K562 (cell line): ENCODE results near the gene FHIT. TPM values are rescaled to one million over a fixed set of nuclear protein-coding genes. Genes with fewer than 3 reads are reported as not detected.

Source experiments
- ARID2 ChIP-seq: fragments of 450-650 bp; IDR thresholded peaks from 2 replicates; pipeline ENCODE4 v1.6.1; 2017; ENCODE audit warnings: antibody characterized with exemption, mild to moderate bottlenecking
- ARID3B ChIP-seq: fragments of 250-450 bp; sonication (Bioruptor Pico); IDR thresholded peaks from 2 replicates; pipeline ENCODE4 v1.4.0; 2020; ENCODE audit warnings: borderline replicate concordance
- CAMTA2 ChIP-seq: fragments of 250-450 bp; sonication (Bioruptor Pico); conservative IDR thresholded peaks from 2 replicates; pipeline ENCODE4 v1.5.1; 2022
- CREBBP ChIP-seq: IDR thresholded peaks from one replicate; pipeline ENCODE4 v1.6.1; 2012; ENCODE audit warnings: low read depth, mild to moderate bottlenecking, control low read depth, inconsistent platforms, low read length
- DPF2 ChIP-seq: fragments of 450-650 bp; IDR thresholded peaks from 2 replicates; pipeline ENCODE4 v1.6.1; 2016
- FOXA1 ChIP-seq: fragments of 450-650 bp; IDR thresholded peaks from 2 replicates; pipeline ENCODE4 v1.6.1; 2016; ENCODE audit warnings: mild to moderate bottlenecking, borderline replicate concordance
- GTF2A2 ChIP-seq: IDR thresholded peaks from 2 replicates; pipeline ENCODE4 v1.6.1; 2016; ENCODE audit warnings: mild to moderate bottlenecking, missing genetic modification characterization, missing compliant biosample characterization
- HCFC1 ChIP-seq: IDR thresholded peaks from 2 replicates; pipeline ENCODE4 v1.6.1; 2012; ENCODE audit warnings: low read depth, low read length, improper control_type of control experiment
- HDAC8 ChIP-seq: fragments of 450-650 bp; IDR thresholded peaks from 2 replicates; pipeline ENCODE4 v1.6.1; 2016; ENCODE audit warnings: mild to moderate bottlenecking, missing genetic modification characterization, moderate library complexity, missing compliant biosample characterization
- HEY1 ChIP-seq: fragments of 250-450 bp; sonication (Bioruptor Pico); IDR thresholded peaks from 2 replicates; pipeline ENCODE4 v1.5.0; 2020; ENCODE audit warnings: mild to moderate bottlenecking, moderate library complexity, borderline replicate concordance
- HNRNPK ChIP-seq: fragments of 200-400 bp; formaldehyde crosslinking; IDR thresholded peaks from one replicate; pipeline ENCODE4 v1.6.1; 2018; ENCODE audit warnings: mild to moderate bottlenecking, low read depth, low read length; ENCODE audit not compliant: poor library complexity, severe bottlenecking
- KAT8 ChIP-seq: fragments of 450-650 bp; IDR thresholded peaks from 2 replicates; pipeline ENCODE4 v1.6.1; 2016; ENCODE audit warnings: low read depth, mild to moderate bottlenecking
- MAFF ChIP-seq: IDR thresholded peaks from 2 replicates; pipeline ENCODE4 v1.6.1; 2012; ENCODE audit warnings: low read length, improper control_type of control experiment
- MAFG ChIP-seq: fragments of 450-650 bp; conservative IDR thresholded peaks from 2 replicates; pipeline ENCODE4 v1.6.1; 2016; ENCODE audit warnings: missing genetic modification characterization, missing compliant biosample characterization
- MCM5 ChIP-seq: fragments of 450-650 bp; IDR thresholded peaks from 2 replicates; pipeline ENCODE4 v1.6.1; 2016; ENCODE audit warnings: low read depth
- MLLT1 ChIP-seq, 2 experiments: fragments of 450-650 bp; IDR thresholded peaks; 2 replicates each; pipeline ENCODE4 v1.6.1; 2016
- SAFB2 ChIP-seq: fragments of 200-400 bp; formaldehyde crosslinking; IDR thresholded peaks from 2 replicates; pipeline ENCODE4 v1.6.1; 2018; ENCODE audit warnings: borderline replicate concordance, low read length, low read depth, moderate library complexity; ENCODE audit not compliant: severe bottlenecking
- SIRT6 ChIP-seq: IDR thresholded peaks from one replicate; pipeline ENCODE4 v1.6.1; 2012; ENCODE audit warnings: low read depth, mild to moderate bottlenecking, control low read depth, inconsistent platforms, low read length, moderate library complexity
- SIX5 ChIP-seq, 2 experiments: IDR thresholded peaks; 2 replicates each; pipeline ENCODE4 v1.6.1; 2011; ENCODE audit warnings: low read length in 2 of 2, borderline replicate concordance in 1 of 2, low read depth in 1 of 2, mild to moderate bottlenecking in 1 of 2, moderate library complexity in 1 of 2; ENCODE audit not compliant: insufficient read depth in 1 of 2
- STAT6 ChIP-seq: sonication (generic); formaldehyde crosslinking; IDR thresholded peaks from 2 replicates; pipeline ENCODE4 v1.8.1; 2023; ENCODE audit warnings: mild to moderate bottlenecking, missing genetic modification reagents
- TCF3 ChIP-seq: sonication (generic); formaldehyde crosslinking; IDR thresholded peaks from 2 replicates; pipeline ENCODE4 v1.4.0; 2020; ENCODE audit warnings: mild to moderate bottlenecking, missing genetic modification reagents
- TCF7 ChIP-seq: sonication (generic); IDR thresholded peaks from 2 replicates; pipeline ENCODE4 v1.6.1; 2016; ENCODE audit warnings: antibody characterized with exemption, borderline replicate concordance
- ZBTB7A ChIP-seq: IDR thresholded peaks from 2 replicates; pipeline ENCODE4 v1.6.1; 2011; ENCODE audit warnings: low read depth, mild to moderate bottlenecking, low read length, moderate library complexity, borderline replicate concordance; ENCODE audit not compliant: control insufficient read depth
- ZC3H11A ChIP-seq: IDR thresholded peaks from 2 replicates; pipeline ENCODE4 v1.6.1; 2012; ENCODE audit warnings: low read depth, low read length, improper control_type of control experiment
- ZNF12 ChIP-seq: sonication (generic); formaldehyde crosslinking; IDR thresholded peaks from 2 replicates; pipeline ENCODE4 v1.4.0; 2020; ENCODE audit warnings: mild to moderate bottlenecking, missing genetic modification reagents
- ZNF584 ChIP-seq: fragments of 200-800 bp; sonication (Bioruptor generic); IDR thresholded peaks from 2 replicates; pipeline ENCODE4 v1.6.1; 2016; ENCODE audit warnings: low read depth, mild to moderate bottlenecking, missing genetic modification characterization, missing compliant biosample characterization
- ZNF695 ChIP-seq: fragments of 450-650 bp; formaldehyde crosslinking; IDR thresholded peaks from 2 replicates; pipeline ENCODE4 v1.4.0; 2020; ENCODE audit warnings: mild to moderate bottlenecking, moderate library complexity
- polyA plus RNA-seq, 8 experiments: library from polyadenylated mRNA; depleted of rRNA in 4 of 8; stranded (reverse) in 5 of 8; unstranded in 3 of 8; fragments of >200 nt; fragmentation: Nextera tagmentation in 2 of 8; fragmentation: Illumina TruSeq in 1 of 8; extraction: Ambion mirVana in 2 of 8; extraction: Trizol in 1 of 8; gene quantifications; 2 replicates each; pipeline versions ENCODE4 v1.2.1 to v1.2.3, GENCODE V29; 2011 to 2014; ENCODE audit warnings: inconsistent platforms in 1 of 8, missing spikeins in 1 of 8
- total RNA-seq, 7 experiments: library from RNA; depleted of rRNA in 6 of 7; stranded (reverse); fragments of >200 nt in 6 of 7; fragmentation: Illumina TruSeq in 2 of 7; extraction: Trizol in 2 of 7; gene quantifications; 2 replicates each; pipeline versions ENCODE4 v1.2.1 to v1.2.3, GENCODE V29; 2011 to 2021; ENCODE audit warnings: low replicate concordance in 1 of 7

The FHIT gene
- total and polyA plus RNA-seq, 9 of the 15 experiments (the other 6 are each of a cell fraction or from before 2014, with no cell fraction given): 1.7 to 9.1 (median 4.3) TPM

GRCh38 chr3:60277361-60277800 is 973.9 kb downstream of the FHIT start (continued):
- no peak for TF ChIP-seq STAT6 (CRISPR knock-in tag)
- TF ChIP-seq HEY1 (CRISPR knock-in tag): no peak
- no peak for TF ChIP-seq HNRNPK
- TF ChIP-seq FOXA1: no peak
- no peak for TF ChIP-seq ZBTB7A
- TF ChIP-seq MAFF: no peak
- no peak for TF ChIP-seq CAMTA2 (CRISPR knock-in tag)
- no peak for TF ChIP-seq ZNF695 (CRISPR knock-in tag)
- TF ChIP-seq ZNF12: no peak
- TF ChIP-seq HDAC8 (tag): no peak
- peak; percentile 91 for TF ChIP-seq KAT8
- no peak for TF ChIP-seq SIRT6
- TF ChIP-seq TCF3 (CRISPR knock-in tag): no peak
- no peak for TF ChIP-seq ZNF584
- TF ChIP-seq MAFG (tag): no peak
- no peak for TF ChIP-seq TCF7
- TF ChIP-seq ARID2: no peak
- TF ChIP-seq ARID3B: no peak
- no peak for TF ChIP-seq CREBBP
- TF ChIP-seq MCM5: no peak
- TF ChIP-seq DPF2: no peak
- no peak for TF ChIP-seq GTF2A2
- TF ChIP-seq ZC3H11A: no peak
- no peak for TF ChIP-seq MLLT1 (IDR thresholded peaks at IDR 0.05)
- no peak for TF ChIP-seq SIX5 (IDR thresholded peaks at IDR 0.05; ENCODE audit: borderline replicate concordance in 1 of 2, insufficient read depth in 1 of 2, low read depth in 1 of 2, low read length in 2 of 2)
- TF ChIP-seq HCFC1: no peak; the same call in 1 of the 2 replicates
- TF ChIP-seq SAFB2: no peak
